AG04449 (cell line): Measurements from ENCODE around the gene SLC24A4.

Source experiments
- CTCF ChIA-PET: fragments of 350-600 bp; formaldehyde crosslinking; extraction: SDS; loops from one replicate; lab custom pipeline; 2021; ENCODE audit warnings: antibody characterized with exemption; lab: Yijun Ruan, JAX
- POLR2A ChIA-PET: fragments of 400-600, 350-600 bp; formaldehyde crosslinking; extraction: SDS; loops from one replicate; lab custom pipeline; 2020; ENCODE audit warnings: antibody characterized with exemption, inconsistent platforms; lab: Yijun Ruan, JAX
- DNase-seq: peaks from one replicate; pipeline ENCODE4 v3.0.0-alpha.2; 2010; ENCODE audit warnings: low read depth, low spot score
- H3K4me3 ChIP-seq: 2 replicates; pipeline ENCODE4 v1.5.1; 2011; ENCODE audit warnings: low read depth, mild to moderate bottlenecking, control low read depth, low read length
- CTCF ChIP-seq: IDR thresholded peaks from one replicate; pipeline ENCODE4 v1.5.1; 2011; ENCODE audit warnings: mild to moderate bottlenecking, moderate library complexity, low read length, control low read depth, inconsistent platforms; ENCODE audit not compliant: insufficient read depth; ENCODE audit errors: missing control alignments

Gene SLC24A4

DNA sequence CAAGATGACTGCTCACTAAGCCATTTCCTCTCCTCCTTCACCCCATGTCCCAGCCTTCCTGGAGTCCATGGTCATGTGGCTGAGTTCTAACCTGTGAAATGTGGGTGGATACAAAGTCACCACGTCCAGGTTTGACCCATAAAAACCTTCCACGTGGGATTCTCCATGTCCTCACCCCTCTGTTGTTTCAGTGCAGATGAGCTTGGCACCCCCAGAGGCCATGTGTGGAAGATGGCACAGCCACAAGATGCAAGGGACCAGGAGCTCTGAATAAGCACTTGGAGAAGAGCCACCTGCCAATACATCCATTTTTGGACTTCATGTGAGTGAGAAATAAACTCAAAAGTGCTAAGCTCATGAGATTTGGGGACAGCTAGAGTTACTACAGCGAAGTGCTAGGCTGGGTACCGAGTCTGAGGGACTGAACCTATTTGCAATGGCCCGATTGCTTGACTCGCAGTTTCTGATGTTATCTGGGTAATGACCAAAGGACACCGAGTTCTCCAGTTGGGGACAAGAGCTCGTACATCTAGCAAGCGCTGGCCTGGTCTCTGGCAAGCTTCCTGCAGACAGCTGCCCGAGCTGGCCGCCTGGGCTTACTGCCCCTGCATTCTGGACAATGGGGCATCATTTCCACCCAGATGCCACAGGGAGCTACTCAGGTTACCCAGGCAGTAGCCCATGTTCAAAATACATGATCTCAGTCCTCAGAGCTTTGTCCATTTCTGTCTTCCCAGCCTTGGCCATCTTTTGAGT lies 7.7 kb upstream of the SLC24A4 start:
- no peak for DNase-seq
- ChIA-PET CTCF (no interaction called here), POLR2A (no interaction called here)
- no peak overlapping the region for H3K4me3 ChIP-seq
- no peak for TF ChIP-seq CTCF

- no peak for TF ChIP-seq CTCF
- no peak for DNase-seq
- ChIA-PET POLR2A (no interaction called here), CTCF (no interaction called here)
- no peak overlapping the region for H3K4me3 ChIP-seq
These were observed 6.8 kb upstream of the SLC24A4 start for GRCh38 chr14:92316176-92316575.

GRCh38 chr14:92316937-92317336 lies 6.0 kb upstream of the SLC24A4 start:
- no peak overlapping the region for H3K4me3 ChIP-seq
- ChIA-PET CTCF (interaction anchor here (1.1 to 1.7 kb wide), 2 partner anchors 40 to 364 kb away, joined by 3 to 4 read pairs; no protein-coding TSS in a partner anchor), POLR2A (no interaction called here)
- no peak for TF ChIP-seq CTCF
- DNase-seq: no peak

DNA sequence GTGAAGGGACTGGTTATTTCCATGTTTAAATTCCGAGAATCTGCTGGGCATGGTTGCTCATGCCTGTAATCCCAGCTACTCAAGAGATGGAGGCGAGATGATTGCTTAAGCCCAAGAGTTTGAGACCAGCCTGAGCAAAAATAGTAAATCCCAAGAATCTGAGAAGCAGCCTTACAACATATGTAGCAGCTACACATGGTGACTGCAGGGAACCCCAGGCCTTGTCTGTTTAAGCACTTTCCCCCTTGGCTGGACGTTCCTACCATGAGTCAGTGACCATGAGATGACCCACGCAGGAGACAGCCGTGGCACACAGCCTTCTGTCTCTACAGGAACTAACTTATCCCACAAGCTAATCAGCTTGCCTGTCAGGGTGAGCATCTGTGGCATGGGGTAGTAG lies 5.5 kb upstream of the SLC24A4 start:
- POLR2A ChIA-PET: no interaction called here
- TF ChIP-seq CTCF: no peak
- no peak overlapping the region for H3K4me3 ChIP-seq
- no peak for DNase-seq
- CTCF ChIA-PET: interaction anchor here (1.1 to 1.7 kb wide), 2 partner anchors 39 to 364 kb away, joined by 3 to 4 read pairs; no protein-coding TSS in a partner anchor

- no peak for TF ChIP-seq CTCF
- DNase-seq: no peak
- POLR2A ChIA-PET: no interaction called here
- CTCF ChIA-PET: interaction anchor here (1.0 kb wide), 1 partner anchor 8 kb away, joined by 3 read pairs; no protein-coding TSS in a partner anchor
- no peak overlapping the region for H3K4me3 ChIP-seq
These were observed 1.3 kb upstream of the SLC24A4 start for GRCh38 chr14:92321701-92322100.

DNA sequence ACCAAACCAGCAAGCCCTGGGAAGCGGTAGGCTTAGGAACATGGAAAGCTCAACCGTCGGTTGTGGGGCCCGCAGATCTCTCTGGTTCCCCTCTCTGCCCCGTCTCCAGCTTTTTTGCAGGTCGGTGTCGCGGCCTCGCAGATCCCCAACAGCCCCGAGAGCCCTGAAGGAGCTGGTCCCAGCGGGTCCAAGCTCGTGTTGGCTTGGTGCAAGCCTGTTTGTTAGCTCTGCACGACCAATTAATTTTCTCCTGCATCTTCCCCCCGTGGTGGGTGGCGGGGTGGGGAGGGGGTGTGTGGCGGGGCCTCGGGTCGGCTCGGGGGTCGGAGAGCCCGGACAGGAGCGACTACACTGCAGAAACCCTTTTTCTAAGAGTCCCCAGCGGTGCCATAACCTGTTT lies 449 bp upstream of the SLC24A4 start:
- no peak overlapping the region for H3K4me3 ChIP-seq
- no peak for DNase-seq
- ChIA-PET CTCF (no interaction called here), POLR2A (no interaction called here)
- TF ChIP-seq CTCF: no peak
